Upper lobe of left lung (tissue), 4 donors: Measurements from ENCODE around the gene WSCD2.

ENCODE experiments used
- EP300 ChIP-seq, 4 donors: sonication (generic); formaldehyde crosslinking; IDR thresholded peaks; one replicate each; pipeline ENCODE4 v1.5.1; 2017; ENCODE audit warnings: antibody characterized with exemption in 4 of 4, control low read depth in 2 of 4
- POLR2A ChIP-seq, 4 donors: fragments of 450-650 bp; IDR thresholded peaks; one replicate each; pipeline ENCODE4 v1.5.1; 2016 to 2017; ENCODE audit warnings: antibody characterized with exemption in 4 of 4, mild to moderate bottlenecking in 2 of 4
- POLR2AphosphoS5 ChIP-seq, 2 donors: sonication (generic); formaldehyde crosslinking; IDR thresholded peaks; one replicate each; pipeline ENCODE4 v1.5.1; 2017; ENCODE audit warnings: antibody characterized with exemption in 2 of 2
- TF ChIP-seq, protein P1 (sequence below), 6 experiments: fragments of 450-650 bp in 4 of 6; fragments of 200-600 bp in 2 of 6; sonication (generic) in 2 of 6; IDR thresholded peaks; one replicate each; pipeline ENCODE4 v1.5.1; 2016 to 2019; ENCODE audit warnings: antibody characterized with exemption in 6 of 6

- TF ChIP-seq POLR2A (IDR thresholded peaks at IDR 0.05) (no peak), POLR2AphosphoS5 (IDR thresholded peaks at IDR 0.05) (no peak), EP300 (IDR thresholded peaks at IDR 0.05) (no peak)
- TF ChIP-seq, protein P1, sequence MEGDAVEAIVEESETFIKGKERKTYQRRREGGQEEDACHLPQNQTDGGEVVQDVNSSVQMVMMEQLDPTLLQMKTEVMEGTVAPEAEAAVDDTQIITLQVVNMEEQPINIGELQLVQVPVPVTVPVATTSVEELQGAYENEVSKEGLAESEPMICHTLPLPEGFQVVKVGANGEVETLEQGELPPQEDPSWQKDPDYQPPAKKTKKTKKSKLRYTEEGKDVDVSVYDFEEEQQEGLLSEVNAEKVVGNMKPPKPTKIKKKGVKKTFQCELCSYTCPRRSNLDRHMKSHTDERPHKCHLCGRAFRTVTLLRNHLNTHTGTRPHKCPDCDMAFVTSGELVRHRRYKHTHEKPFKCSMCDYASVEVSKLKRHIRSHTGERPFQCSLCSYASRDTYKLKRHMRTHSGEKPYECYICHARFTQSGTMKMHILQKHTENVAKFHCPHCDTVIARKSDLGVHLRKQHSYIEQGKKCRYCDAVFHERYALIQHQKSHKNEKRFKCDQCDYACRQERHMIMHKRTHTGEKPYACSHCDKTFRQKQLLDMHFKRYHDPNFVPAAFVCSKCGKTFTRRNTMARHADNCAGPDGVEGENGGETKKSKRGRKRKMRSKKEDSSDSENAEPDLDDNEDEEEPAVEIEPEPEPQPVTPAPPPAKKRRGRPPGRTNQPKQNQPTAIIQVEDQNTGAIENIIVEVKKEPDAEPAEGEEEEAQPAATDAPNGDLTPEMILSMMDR (IDR thresholded peaks at IDR 0.05) = no peak
Measured at GRCh38 chr12:108273217-108273616, 144.1 kb downstream of the WSCD2 start.
